Posterior cingulate gyrus (tissue), 11 donors: Measurements from ENCODE around the gene SERPINA12.

Source experiments
- DNase-seq, 10 donors: peaks; one replicate each; pipeline versions ENCODE4 v3.0.0 to v3.0.0-alpha.2; 2020 to 2021; ENCODE audit warnings: mixed read lengths in 3 of 10
- intact Hi-C: fragments of 100-400 bp; cut with DNase I; formaldehyde crosslinking; loops from one replicate; pipeline ENCODE4 v1.15.1; 2023

Gene SERPINA12

DNA sequence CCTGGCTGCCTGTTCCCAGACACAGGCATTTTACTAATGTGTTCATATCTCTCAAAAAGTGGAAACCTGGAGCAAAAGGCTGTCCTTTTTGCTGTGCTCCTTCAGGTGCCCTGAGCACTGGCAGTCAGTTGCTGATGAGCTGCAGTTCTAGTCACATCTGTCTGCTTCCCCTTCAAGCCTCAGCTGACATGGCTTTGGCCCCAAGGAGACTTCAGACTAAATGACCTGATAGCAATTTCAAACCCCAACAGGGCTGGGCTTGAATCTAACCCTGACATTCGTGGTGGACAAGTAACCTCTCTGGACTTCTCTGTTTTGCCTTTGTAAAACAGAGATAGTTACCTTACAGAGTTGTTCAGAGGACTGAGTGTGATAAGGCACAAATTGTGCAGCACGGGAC is 39.0 kb downstream of the SERPINA12 start:
- DNase-seq, result no peak
- intact Hi-C loops, result no loop called here

DNA sequence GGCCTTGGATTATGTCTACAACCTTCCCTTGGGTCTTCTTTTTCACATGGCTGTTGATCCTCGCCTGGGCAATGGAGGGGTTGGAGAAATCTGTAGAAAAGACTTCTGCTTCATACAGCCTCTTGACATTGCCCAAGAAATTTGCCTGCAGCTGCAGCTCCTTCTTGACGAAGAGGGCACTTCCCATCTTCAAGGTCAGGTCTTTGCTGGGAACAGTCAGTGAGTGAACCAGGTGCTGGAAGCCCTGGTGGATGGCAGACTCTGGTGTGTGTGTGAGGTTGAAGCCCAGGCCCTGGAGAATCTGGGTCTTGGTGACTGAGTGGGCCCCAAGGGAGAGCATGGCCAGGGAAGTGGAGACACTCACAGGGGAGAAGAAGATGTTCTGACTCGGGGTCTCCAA is 40.0 kb downstream of the SERPINA12 start:
- intact Hi-C loops, result no loop called here
- DNase-seq, result no peak

DNA sequence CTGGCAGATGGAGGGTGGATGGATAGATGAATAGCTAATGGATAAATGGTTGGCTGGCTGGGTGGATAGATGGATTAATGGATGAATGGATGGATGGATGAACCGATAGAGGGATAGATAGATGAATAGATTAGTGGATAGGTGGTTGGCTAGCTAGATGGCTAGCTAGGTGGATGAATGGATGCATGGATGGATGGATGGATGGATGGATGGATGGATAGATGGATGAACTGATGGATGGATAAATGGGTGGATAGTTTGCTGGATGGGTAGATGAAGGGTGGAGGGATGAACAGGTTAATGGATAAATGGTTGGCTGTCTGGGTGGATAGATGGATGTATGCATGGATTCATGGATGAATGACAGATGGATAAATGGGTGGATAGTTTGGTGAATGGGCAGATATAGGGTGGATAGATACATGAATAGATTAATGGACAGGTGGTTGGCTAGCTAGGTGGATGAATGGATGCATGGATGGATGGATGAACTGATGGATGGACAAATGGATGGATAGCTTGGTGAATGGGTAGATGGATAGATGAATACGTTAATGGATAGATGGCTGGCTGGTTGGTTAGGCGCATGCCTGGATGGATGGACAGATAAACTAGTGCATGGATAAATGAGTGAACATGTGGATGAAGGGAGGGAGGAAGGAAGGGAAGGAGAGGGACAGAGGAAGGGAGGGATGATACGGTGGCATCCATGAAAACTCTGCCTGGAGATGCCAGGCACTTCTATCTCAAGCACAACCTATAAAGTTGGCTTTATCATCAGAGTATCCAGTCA is 41.3 kb downstream of the SERPINA12 start:
- no peak for DNase-seq
- intact Hi-C loops, result no loop called here

DNA sequence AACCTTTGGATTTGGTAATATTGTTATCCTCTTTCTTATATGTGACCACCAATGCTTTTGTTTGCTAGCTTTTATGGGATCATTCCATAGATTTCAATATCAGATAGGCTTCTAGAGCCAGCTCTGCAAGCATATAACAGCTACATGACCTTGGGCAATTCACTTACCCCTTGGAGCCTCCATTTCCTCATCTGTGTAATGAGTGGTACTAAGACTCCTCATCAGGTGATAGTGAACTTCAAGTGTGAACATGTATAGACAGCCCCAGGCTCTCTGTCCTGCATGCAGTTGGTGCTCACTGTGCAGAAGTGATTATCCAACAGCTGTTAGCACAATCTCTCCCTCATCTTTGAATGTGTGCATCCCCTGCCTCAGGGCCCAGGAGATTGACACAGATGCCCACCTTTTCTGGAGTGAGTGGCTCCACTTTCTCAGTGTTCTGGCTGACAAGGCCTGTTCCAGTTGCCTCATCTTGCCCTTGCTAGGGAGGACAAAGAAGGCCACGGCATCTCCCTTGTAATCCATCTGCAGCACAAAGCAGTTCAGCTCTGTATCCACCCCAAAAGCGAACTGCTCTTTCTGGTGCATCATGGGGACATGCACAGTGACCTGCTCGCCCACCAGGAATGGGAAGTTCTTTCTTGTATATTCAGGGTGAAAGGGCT is 42.4 kb downstream of the SERPINA12 start:
- no peak for DNase-seq

DNA sequence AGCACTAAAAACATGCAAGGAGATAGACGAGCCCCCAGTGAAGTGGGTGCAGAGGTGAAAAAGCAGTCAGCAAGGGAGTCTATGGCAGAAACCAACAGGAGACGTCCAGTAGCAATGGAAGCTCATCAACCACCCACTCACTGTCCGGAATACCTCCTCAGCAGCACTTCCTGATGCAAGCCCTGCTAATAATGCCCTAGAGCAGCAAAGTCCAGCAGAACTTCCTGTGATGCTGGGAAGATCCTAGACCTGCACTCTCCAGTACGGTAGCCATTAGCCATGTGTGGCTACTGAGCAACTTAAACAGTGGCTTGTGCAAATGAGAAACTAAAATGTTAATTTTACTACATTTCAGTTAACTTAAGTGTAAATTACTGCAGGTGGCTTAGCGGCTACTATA is 44.2 kb downstream of the SERPINA12 start:
- no peak for DNase-seq
- intact Hi-C loops, result no loop called here

More for the DNA sequence above, 42.4 kb downstream of the SERPINA12 start:
- intact Hi-C loops, result no loop called here

DNA sequence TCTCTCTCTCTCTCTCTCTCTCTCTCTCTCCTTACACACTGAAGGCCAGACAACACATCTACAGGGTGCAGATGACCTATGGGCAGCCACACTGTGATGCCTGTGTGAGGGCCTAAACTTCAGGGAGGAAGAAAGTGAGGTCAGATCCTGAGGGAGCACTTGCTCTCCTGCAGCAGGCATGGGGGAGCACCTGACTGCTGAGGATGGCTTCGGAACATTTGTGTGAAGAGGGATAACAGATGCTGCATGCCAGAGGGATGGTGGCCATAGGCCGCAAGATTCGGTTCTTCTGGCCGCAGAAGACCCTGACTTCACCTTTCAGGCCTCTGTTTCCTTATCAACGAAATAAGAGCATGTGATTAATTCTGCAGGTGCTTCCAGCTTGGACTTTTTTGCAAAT is 45.0 kb downstream of the SERPINA12 start:
- no peak for DNase-seq
- intact Hi-C loops, result no loop called here

DNA sequence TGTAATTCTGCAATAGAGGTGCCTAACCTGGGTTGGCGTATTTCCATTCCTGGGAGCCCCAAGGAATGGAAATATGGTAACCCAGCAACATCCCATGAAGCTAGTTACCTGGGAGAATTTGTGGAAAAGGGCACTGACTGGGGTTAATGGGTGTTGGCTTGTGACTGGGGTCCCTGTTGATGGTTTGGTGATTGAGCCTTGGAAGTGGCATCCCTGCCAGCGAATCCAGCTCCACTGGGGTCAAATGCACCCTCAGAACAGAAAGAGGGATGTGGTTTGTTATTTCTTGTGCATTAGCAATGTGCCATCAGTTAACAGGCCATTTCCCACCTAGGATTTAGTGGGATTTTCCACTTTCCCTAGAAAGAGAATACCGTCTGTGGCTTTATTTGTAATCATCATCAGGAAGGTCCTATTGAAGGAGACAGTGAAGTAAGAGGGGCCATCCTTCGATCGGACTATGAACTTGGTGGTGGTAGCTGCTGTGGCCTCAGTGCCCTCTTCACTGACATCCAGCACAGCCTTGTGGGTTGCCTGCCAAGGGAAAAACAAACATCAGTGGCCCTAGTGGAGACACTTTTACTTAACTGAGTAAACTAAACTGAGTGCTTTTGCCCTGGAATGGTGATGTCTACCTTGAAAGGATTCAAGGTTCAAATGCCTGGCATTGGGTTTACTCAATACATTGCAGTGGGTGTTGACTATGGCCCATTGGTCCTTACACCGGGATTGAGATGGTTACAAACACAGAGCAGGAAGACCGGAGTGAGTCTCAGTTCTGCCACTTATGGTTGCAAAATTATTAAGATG is 46.3 kb downstream of the SERPINA12 start:
- intact Hi-C loops, result no loop called here
- no peak for DNase-seq

DNA sequence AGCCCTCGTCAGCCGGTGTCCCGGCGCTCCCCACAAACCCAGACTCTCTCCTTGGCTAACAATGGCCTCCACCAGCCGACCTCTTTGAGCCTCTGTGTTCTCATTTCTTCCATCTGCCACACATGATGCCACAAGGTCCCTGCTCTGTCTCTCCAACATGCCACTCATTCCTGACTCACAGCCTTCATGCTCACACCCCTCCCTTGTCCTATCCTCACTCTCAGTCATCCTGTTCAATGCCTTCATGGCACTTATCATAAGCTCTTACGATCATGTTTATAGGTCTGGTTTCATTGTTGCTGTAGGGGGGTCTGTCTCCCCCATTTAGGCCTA is 47.1 kb downstream of the SERPINA12 start:
- intact Hi-C loops, result no loop called here
- no peak for DNase-seq

DNA sequence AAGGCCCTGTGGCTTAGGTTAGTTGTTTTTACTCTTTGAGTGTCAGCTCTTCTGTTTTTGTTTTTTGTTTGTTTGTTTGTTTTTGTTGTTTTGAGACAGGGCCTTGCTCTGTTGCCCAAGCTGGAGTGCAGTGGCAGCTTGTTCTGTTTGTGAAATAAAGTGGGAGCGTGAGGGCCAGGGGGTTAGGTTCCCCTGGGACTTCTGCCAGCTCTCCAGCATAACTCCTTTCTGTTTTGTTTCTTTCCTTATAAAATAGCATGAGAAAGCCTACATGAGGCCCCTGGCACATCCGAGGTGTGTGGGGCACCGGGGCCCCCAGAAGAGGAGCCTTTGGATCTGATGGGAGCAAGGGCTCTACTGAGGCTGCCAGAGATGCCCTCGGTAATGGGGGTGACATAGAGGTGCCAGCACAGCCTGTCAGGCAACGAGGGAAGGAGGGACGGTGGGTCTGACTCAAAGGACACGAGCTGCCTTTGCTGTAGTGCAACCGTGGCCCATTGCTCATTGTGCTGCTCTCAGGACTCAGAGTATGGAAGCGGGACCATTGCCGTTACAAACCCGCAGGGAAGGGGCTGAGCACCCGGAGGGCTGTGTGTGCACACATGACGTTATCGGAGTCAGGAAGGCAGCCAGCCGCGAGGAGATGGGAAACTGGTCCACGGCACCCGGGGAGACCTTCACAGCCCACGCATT is 47.6 kb downstream of the SERPINA12 start:
- intact Hi-C loops, result no loop called here
- DNase-seq, result no peak

DNA sequence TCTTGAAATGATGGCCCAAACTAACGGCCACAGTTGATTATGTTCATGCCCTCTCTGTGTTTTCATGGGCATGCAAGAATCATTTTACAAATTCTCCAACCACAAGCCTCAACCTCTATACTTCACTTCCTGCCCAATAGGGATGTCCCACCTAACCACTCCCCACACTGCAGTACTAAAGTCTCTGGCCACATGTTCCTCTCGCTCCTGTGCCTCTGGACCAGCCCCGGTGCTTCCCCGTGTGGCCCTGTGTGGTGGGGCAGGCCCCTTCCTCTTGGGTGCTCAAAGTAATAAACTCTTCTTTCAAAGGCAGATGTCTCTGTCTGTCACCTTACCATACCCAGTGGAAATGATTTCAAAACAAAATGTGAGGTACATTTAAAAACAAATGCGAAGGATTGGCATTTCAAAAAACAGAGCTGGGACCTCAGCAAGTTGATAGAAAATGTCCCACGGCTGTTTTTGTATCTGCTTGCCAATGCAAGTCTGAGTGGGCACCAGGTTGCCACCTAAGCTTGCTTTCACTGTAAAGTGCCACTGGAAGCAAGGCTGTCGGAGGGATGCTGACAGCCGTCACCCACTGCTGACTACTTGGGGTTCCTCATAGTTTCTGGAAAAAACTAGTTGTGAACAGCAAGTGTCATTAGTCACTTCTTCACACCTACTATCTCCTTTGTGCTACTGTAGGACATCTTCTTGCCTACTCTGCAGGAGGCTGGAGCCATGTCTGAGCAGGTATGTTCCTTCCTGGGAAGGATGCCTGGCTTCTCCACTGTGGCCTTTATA is 48.4 kb downstream of the SERPINA12 start:
- no peak for DNase-seq

DNA sequence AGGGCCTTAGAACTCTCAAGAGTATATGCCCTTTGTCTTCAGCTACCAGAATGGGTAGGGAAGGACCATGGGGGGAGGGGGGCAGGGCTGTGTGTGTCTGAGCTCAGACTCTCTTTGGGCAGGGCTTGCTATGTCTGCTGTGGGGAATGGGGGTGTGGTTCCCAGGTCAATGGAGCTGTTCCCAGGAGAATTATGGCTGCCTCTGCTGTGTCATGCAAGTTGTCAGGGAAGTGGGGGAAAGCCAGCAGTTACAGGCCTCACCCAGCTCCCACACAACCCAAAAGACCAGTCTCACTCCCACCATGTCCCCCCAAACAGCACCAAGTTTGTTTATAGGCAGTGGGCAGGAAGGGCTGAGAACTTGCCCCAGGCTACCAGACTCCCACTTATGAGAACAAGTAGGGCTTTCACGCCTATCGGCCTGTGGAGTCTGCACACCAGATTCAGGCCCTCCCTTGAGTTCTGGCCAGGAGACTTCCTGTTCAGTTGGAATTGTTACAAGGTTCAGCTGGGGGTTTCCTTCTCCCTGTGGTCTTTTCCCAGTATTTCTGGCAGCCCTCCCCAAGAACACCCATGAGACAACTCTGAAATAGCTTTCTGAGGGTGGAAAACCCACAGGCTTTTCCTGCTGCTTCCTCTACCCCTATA is 50.6 kb downstream of the SERPINA12 start:
- intact Hi-C loops, result no loop called here
- no peak for DNase-seq

More for the DNA sequence above, 48.4 kb downstream of the SERPINA12 start:
- intact Hi-C loops, result no loop called here

DNA sequence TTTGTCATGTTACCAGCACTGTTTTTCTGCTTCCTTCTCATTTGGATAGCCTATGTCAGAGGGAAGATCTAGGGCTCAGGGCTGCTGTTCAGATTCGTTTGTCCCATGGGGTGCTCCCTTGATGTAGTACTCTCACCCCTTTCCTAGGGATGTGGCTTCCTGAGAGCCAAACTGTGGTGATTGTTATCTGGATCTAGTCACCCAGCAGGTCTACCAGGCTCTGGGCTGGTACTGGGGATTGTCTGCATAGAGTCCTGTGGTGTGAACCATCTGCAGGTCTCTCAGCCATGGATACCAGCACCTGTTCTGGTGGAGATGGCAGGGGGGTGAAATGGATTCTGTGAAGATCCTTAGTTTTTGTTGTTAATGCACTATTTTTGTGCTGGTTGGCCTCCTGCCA is 51.2 kb downstream of the SERPINA12 start:
- no peak for DNase-seq

DNA sequence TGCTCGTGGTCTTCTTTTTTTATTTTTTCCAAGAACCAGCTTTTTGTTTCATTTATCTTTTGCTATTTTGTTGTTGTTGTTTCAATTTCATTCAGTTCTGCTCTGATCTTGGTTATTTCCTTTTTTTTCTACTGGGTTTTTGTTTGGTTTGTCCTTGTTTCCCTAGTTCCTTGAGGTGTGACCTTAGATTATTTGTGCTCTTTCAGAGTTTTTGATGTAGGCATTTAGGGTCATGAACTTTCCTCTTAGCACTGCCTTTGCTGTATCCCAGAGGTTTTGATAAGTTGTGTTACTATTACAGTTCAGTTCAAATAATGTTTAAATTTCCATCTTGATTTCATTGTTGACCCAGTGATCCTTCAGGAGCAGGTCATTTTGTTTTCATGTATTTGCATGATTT is 53.3 kb downstream of the SERPINA12 start:
- intact Hi-C loops, result no loop called here
- DNase-seq, result no peak

More for the DNA sequence above, 51.2 kb downstream of the SERPINA12 start:
- intact Hi-C loops, result no loop called here

DNA sequence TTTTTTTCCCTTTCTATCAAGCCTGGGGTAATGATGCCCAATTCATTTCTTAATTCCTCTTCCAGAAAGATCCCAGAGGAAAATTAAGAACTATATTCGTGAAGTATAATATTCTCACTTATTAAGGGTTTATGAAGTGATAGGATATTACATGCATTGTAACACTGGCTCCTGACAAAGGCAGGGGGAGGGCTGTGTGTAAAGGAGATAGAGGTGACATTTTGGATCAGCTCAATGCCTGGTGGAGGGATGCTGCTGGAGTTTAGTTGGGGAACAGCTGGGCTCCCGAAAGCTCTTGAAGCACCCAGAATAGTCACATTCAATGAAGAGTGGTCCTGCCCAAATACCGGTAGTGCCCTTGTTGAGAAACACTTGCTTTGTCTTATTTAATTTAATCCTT is 57.4 kb downstream of the SERPINA12 start:
- no peak for DNase-seq
- intact Hi-C loops, result no loop called here

DNA sequence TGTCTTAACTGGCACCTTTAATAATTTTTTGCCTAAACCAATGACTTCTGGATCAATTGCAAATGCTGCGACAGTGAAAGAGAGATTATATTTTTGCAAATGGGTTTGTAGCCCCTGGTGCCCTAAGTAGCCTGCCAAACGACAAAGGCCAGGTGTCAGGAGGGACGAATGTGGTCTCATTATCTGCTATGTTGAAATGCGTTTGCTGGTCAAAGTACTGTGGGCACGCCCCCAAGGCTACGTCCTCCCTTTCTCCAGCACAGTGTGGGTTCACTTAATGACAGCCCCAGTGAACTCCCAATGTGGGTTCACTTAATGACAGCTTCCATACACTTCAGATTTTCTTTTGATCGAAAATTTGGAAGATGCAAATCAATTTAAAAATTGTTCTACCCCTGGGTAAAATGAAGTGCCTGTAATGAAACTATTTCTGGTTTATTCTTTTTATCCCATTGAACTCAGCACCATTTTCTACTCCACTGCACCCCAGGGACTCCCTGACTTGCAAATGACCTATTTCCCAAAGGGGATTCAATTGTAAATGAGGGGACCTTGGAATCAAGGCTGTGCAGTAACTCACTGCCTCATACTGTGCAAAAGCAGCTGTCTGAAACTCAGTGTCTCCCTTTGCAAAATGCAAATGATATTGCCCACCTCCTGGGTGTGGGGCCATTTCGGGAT is 58.0 kb downstream of the SERPINA12 start:
- no peak for DNase-seq
- intact Hi-C loops, result no loop called here

DNA sequence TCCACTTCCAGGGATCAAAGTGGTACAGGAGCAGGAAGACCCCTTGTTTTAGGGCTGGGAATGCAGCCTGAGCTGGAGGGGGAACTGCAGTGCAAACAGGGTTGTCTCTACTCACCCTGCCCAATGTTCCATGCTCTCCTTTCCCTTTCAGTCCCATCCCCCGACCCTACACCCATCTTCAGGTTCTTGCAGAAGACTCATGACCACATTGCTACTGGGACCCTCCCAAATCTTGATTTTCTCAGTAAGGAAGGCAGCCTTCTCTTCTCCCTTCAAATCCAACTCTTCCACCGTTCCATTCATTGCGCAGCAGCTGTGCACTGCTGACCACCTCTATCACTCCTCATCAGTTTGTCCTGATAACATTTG is 58.6 kb downstream of the SERPINA12 start:
- intact Hi-C loops, result no loop called here
- no peak for DNase-seq

DNA sequence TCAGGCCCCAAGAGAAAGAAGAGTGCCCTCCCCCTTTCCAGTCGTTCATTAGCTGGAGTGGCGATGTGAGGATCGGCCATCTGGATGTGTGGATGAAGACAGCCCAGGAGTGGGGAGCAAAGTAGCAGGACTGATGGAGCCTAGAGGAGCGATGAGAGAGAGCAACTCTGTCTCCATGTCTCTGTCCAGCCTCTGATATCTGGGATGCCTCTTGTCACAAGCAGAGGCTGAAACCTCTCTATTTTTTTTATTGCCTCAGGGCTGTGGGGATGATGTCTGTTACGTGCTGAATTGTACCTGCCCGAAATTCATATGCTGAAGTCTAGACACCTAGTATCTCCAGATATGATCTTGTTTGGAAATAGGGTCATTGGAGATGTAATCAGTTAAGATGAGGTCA is 59.3 kb downstream of the SERPINA12 start:
- no peak for DNase-seq
- intact Hi-C loops, result no loop called here

DNA sequence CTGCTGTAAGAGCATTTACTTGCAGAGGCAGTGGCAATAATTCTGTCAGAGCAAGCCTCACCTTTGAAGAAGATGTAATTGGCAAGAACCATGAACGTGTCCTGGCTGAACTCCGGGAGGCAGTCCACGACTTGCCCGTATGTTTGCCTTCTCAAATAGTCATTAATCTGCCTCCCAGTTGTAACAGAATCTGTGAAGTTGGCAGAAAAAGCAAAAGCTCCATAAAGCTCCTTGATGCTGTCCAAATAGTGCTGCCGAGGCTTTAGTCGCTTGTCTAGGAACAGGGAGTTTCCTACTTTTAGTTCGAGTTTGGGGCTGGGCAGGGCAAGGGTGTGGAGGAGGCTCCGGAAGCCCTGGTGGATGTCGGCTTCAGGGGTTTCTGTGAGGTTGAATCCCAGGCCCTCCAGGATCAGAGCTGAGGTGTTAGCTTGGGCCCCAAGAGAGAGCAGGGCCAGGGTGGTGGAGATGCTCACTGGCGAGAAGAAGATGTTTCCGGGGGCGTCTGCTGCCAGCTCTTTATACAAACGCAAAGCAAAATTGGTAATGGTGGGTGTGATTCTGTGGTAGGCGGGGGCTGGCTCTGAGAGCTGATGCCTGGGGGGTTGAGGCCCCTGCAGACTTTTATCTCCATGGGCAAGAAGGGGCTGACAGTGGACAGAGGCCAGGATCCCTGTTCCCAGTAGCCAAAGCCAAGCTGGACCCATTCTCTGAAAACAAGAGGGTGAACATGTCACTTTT is 61.0 kb downstream of the SERPINA12 start:
- DNase-seq, result peak in 1 of 10 donors; percentile 62
- intact Hi-C loops, result no loop called here
